ENCODE results near the gene UST.

GRCh38 chr6:149007846-149008245 lies 261.0 kb downstream of the UST start:
- no peak for TF ChIP-seq CTCF (IDR thresholded peaks at IDR 0.05; ENCODE audit: low read depth, low read length, poor library complexity, severe bottlenecking)
- no peak for TF ChIP-seq EZH2phosphoT487 (IDR thresholded peaks at IDR 0.05; ENCODE audit: borderline replicate concordance, low read length)
